ENCODE data around the gene POLR3B.
"Not testable (repeated sequence)": the region's sequence is repeated elsewhere in the genome, so short reads cannot be mapped to it uniquely, and the experiment has no call there.

The POLR3B gene

DNA sequence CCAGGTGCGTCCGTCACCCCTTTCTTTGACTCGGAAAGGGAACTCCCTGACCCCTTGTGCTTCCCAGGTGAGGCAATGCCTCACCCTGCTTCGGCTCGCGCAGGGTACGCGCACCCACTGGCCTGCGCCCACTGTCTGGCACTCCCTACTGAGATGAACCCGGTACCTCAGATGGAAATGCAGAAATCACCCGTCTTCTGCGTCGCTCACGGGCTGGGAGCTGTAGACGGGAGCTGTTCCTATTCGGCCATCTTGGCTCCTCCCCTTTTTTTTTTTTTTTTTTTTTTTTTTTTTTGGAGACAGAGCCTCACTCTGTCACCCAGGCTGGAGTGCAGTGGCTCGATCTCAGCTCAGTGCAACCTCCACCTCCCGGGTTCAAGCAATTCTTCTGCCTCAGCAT lies 120.1 kb downstream of the POLR3B start:
- DNase-seq = not testable (repeated sequence)

DNA sequence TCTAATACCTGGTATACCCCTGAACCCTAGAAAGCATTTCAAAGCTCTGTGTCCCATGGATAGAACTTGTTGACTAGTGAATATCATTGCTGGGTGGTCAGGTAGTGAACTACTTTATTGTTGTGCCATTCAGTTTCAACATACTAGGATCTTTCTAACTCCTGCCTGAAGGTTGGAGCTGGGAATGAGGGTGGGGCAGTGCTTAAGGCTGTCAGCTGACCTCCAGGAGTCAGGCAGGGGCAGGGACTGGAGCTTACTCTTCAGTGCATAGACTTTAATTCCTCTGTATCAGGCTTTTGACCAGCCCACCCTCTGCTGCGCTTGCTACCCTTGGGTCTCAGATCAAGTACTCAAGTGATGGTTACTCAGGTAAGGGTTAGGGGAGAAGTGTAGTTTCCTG lies 122.7 kb downstream of the POLR3B start:
- no peak for DNase-seq

DNA sequence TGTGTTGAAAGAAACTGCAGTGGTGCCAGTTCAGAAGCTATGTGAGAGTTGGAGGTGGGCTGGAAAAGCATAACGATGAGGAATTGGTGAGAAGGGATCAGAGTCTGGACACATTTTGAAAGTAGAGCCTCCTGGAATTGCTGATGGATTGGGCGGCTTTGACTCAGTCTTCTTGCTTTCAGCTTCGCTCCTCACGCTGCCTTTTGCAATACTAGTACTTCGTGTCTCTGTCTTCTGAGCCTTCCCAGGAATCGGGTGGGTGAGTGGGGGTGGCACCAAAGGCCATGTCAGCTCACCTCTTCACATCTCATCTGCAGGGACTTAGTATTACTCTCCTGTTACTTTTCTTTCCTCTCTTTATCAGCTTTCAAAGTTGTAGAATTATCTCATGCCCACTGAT lies 123.7 kb downstream of the POLR3B start:
- no peak for DNase-seq

DNA sequence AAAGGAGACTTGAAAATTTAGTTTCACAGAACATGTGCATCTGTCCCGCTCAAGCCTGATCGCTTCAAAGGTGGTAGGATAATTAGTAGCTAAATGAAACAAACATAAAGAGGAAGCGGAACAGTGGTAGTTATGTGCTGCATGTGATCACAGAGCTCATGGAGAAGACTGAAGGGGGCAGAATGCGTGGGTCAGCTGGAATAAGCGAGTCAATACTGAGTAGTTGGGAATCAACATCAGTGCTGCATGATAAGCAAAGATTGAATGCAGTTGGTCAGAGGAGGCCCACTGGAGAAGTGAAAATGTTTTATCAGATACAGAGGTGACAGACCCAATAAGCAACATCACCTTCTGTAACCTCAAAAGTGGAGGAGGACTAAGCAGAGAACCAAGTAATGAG lies 130.1 kb downstream of the POLR3B start:
- no peak for DNase-seq

DNA sequence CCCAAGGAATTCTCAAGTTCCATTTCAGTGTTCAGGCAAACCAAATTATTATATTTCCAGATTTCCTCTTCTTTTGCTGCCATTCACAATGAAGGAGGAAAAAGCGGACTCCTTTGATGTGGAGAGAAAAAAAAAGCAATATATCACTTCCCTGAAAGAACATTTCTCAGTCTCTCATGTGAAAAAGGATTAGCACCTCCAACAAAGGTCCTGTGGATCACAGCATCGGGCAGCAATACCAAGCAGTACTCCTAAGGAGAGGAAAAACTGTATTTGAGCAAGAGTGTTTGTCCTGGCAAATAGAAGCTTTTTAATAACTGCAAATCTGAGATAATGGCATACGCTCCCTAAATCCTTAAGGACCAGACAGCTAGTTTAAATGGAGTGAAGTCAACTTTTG lies 131.3 kb downstream of the POLR3B start:
- no peak for DNase-seq

DNA sequence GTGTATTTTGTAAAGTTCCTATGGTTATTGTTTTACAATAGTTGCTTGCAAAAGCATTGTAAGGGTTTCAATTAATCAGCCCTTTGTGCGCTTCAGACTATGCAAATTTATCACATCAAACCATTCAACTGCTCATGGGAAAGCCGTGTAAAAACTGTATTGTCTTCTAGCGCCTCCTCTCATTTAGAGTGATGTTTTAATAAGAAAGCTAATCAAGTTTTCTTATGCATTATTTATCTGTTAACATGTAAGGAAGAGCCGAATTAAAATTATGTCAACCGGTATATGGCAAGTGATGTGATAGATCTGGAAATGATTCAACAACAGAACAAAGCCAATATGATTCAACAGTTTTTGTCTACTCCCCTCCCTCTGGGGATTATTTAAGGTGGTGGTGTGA lies 132.7 kb downstream of the POLR3B start:
- no peak for DNase-seq

DNA sequence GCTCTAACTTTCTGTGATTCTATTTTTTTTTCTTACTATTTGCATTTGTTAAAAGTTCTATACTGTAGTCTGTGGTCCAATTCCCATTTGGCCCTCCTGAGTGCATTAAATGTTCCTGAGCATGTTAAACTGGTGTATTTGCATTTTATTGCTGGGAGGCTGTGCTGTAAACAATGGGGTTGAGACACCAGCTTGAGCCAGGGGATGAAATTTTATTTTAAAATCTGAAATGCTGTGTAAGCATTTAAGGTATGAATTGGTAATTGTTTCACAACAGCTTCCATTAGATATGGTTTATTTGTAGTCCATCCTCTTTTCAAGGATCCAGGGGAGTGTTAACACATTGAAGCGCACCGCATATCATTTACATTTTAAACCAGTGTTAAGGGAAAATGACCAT lies 135.3 kb downstream of the POLR3B start:
- DNase-seq = no peak

DNA sequence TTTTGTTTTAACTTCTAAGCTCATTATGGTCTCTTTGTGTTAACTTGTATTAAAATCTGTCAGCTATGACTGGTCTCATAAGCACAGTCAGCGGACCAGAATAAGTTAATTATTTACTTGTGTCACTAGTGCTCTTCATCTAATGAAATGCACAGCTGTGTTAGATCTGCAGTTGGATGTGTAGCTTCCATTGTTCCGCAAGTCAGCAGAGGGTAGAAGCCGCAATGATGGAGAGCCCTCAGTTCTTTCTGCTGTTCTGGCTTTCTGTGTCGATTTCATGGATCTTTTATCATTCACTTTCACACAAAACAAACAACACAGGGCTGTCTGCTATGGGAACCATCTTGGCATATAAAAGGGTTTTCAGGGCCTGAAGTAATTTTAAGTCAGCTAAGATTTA lies 136.0 kb downstream of the POLR3B start:
- no peak for DNase-seq

DNA sequence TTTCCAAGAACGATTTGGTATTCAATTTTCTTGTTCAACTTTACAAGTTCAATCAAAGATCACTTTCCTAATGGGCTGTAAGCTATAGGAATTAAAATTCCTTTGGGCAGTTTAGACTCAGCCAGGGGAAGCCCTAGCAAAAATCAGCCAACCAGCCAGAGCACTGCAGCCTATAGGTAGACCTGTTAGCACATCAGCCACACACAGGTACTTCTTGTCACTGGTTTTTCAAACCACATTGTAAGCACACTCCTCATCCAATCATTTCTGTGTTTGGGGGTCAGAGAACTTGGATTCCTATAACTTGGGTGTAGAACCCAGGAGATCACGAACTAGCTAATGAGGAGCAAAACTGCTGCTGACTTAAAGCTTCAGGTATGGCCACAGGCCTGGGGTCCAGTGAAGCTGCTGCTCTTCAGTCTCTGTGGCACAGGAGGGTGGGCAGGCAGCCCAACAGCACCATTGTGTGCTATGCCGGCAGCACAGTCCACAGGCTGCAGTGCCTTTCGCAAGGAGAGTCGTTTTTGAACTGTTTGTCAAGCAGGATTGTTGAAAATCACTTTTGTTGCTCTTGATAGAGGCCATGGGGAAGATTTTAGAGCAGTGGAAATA lies 137.9 kb downstream of the POLR3B start:
- DNase-seq = no peak

DNA sequence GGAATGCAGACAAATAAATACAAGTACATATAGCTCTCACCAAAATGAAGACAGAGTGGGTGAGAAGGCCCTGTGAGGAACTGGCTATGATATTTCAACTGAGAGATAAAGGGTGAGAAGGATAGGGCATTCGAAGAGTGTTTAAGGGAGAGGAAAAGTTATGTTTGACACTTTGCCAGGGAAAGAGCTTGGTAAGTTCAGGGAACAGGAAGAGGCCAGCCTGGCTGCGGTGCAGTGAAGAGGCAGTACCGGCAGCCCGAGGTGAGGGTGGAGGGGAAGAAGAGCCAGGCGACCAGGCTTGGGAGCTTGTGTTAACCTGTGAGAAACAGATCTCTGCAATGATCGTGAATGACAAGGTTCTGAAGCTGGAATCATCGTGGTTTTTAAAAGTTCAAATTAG lies 140.5 kb downstream of the POLR3B start:
- no peak for DNase-seq

DNA sequence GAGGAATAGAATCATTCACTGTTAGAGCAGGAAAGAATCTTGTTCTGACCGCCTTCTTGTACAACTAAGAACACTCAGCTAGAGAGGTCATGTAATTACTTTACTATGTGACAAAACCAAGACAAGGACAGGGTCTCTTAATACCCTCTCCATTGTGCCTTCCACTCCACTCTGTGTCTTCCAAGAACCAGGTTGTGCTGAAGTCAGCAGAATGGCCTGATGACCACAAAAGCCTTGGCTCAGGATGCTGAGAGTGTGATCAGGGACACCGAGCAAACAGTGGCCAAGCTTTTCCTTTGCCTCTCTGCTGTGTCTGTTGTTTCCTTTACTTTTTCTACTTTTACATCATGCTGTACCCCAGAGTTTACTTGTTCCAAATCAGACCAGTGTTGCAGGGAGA lies 142.1 kb downstream of the POLR3B start:
- DNase-seq = no peak

DNA sequence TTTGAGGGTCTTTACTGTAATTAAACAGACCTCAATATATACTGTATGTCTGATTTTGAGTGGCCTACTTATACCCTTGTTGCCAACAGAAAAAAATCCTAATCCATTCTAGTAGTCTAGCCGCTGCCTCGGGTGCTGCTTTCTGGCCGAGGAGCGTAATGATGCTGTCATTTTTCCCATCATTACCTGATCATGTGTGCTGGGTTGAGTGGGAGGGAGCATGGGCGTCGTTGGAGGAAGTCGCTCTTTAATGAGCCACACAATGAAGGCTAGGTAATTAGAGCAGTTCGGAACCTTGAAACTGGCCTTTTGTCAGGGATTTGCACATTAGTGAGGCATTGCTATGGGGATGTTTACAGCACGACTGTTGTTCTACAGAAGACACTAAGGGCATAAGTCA lies 149.1 kb downstream of the POLR3B start:
- DNase-seq = no peak

DNA sequence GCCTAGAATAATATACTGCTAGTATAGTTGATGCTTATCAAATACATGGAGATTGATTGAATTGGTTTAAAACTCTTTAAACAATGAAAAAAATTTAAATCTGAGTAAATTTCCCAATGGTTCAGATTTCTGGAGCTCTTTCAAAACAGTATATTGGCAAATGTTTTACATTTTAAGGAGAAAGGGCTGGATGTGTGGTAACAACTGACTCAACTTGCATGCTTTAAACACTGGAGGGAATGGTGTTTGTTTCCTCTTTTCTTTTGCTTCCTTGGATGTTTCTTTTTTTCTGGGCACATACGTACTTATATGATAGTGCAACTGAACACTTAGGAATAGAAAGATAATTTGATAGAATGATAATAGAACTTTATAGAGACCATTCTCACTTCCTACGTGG lies 151.4 kb downstream of the POLR3B start:
- no peak for DNase-seq

DNA sequence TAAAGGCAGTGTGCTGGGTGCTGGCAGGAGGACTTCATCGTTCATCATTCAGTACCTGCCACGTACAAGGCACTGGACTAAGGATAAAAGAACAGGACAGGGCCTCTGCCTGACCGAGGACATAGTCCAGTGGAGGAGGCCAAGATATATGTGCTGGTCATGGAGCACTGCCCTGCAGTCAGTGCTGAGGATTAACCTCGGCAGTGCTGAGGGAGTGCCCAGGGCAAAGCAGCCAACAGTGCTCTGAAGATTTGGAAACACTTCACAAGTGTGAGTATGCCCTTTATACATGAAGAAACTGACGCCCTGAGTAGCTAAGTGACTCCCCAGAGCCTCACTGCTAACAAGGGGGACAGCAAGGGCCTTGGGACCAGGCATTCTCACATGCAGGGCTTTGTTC lies 153.8 kb downstream of the POLR3B start:
- DNase-seq = no peak

DNA sequence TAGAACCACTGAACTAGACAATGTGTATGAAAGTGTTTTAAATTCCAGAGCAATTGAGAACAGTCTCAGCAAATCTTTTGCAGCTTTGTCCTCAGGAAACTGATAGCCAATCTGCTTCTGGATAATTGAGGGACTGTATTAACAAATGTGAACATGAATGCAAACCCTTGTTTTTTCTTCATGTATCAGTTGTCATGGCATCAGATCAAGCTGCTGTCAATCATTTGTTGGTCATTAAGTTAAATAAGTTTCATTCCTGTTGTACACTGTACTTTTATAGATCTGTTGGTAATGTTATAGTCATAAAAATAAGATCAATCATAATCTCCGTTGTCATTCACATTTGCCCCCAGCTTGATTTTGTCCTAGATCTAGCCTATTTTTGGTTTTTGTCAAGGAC lies 159.8 kb downstream of the POLR3B start:
- no peak for DNase-seq

DNA sequence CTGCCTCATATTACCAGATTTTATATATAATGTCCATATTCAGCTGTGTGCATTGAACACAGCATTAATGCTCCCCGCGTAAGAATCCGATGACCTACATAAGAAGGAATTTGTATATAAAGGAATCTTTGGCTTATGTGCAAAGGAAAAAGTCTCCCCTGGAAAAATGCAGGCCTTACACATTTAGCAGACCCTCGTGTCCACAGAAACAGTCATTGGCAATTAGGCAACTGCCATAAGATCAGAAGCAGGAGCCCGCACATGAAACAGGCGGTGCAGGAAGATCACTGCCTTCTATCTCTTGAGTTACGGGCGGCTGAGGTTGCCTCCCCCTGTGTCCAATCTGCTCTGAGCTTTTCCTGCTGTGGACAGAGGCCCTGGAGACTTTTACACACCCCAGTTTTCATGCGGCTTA lies 162.1 kb downstream of the POLR3B start:
- no peak for DNase-seq

DNA sequence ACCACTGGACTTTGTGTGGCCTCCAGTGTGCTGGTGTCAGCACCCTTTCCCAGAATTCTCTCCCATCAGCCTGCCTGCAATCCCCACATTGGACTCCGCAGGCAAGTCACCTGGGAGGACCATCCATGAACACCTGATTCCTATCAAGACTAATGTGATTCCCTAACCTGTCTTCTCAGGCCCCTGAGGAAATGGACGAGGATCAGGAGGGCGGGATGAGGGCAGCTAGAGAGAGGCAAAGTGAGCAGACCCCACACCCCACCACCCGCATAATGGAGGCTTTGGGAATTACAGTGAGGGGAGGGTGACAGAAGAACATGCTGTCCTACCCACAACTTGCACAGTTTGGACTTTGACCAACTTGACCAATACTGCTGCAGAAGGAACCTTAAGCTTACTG lies 164.4 kb downstream of the POLR3B start:
- DNase-seq = no peak

DNA sequence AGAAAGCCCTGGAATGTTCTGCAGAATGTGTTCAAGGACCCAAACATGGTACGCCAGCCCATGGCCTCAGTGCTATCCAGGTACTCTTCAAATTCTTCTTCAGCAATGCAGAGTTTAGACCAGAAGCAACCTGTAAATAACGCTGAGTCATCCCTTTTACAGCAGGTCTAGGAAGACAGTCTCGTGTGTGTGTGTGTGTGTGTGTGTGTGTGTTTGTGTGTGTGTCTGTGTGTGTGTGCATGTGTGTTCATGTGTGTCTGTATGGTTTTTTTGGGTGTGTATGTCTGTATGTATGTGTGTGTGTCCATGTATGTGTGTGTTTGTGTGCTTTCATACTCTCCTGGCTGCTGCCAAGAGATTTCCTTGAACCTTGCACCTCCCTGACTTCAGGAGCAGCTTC lies 165.2 kb downstream of the POLR3B start:
- no peak for DNase-seq

DNA sequence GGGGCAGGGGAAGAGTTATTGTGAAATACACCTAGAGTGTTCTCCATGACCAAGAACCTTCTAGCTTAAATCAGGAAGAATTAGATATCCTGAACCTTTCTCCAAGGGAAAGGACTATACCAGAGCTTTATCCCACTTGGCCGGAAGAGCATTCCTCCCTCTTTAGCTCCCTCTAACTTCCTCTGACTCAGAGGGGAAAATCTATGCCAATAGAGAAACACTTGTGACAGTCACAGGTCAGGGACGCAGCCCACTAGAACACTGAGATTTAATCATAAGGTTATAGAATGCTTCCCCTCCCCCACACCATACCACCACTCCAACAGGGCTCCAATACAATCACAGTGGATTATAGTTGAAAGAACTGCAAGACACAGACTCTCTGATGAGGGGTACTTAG lies 169.8 kb downstream of the POLR3B start:
- DNase-seq = no peak

DNA sequence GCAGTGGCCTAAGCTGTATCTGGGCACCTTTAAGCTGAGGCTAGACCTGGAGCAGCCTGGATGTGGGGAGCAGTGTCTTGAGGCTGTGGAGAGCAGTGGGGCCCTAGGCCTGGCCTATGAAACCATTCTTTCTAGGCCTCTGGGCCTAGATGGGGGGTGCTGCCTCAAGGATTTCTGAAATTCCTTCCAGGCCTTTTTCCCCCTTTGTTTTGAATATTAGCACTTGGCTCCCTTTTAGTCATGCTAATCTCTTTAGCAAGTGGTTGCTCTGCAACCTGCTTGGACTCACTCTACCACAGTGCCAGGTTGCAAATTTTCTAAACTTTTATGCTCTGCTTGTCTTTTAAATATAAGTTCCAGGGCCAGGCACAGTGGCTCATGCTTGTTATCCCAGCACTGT lies 183.7 kb downstream of the POLR3B start:
- DNase-seq = no peak

DNA sequence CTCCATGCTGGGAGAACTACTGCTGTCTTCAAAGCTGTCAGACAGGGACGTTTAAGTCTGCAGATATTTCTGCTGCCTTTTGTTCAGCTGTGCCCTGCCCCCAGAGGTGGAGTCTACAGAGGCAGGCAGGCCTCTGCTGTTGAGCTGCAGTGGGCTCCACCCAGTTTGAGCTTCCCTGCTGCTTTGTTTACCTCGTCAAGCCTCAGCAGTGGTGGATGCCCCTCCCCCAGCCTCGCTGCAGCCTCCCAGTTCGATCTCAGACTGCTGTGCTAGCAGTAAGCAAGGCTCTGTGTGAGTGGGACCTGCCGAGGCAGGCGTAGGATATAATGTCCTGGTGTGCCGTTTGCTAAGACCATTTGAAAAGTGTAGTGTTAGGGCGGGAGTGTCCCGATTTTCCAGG lies 193.9 kb downstream of the POLR3B start:
- no peak for DNase-seq

DNA sequence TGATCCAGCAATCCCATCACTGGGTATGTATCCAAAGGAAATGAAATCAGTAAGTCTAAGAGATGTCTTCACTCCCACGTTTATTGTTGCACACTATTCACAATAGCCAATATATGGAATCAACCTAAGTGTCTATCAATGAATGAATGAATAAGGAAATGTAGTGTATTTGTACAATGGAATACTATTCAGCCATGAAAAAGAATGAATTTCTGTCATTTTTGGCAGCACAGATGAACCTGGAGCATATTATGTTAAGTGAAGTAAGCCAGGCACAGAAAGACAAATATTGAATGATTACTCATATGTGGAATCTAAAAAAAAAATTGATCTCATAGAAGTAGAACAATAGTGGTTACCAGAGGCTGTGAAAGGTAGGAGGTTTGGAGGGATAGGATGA lies 194.7 kb downstream of the POLR3B start:
- DNase-seq = no peak
